Ascending aorta (tissue), 2 donors: ENCODE measurements around the gene PCYT1A. TPM values are rescaled to one million over a fixed set of nuclear protein-coding genes. Genes with fewer than 3 reads are reported as not detected.

Source experiments
- DNase-seq, 2 donors: peaks; one replicate each; pipeline ENCODE4 v3.0.0-alpha.2; 2019; ENCODE audit warnings: low spot score in 2 of 2
- H3K27ac ChIP-seq, 2 donors: fragments of 200-600 bp; sonication (generic); one replicate each; pipeline ENCODE4 v1.5.1; 2016 to 2017; ENCODE audit warnings: mild to moderate bottlenecking in 1 of 2
- H3K27me3 ChIP-seq: fragments of 200-600 bp; sonication (generic); one replicate; pipeline ENCODE4 v1.5.1; 2017
- H3K36me3 ChIP-seq, 2 donors: fragments of 200-600 bp; sonication (generic); one replicate each; pipeline ENCODE4 v1.5.1; 2016
- H3K4me1 ChIP-seq, 2 donors: fragments of 200-600 bp; sonication (generic); one replicate each; pipeline ENCODE4 v1.5.1; 2016 to 2017; ENCODE audit warnings: mild to moderate bottlenecking in 1 of 2
- H3K4me3 ChIP-seq, 2 donors: fragments of 200-600 bp; sonication (generic); one replicate each; pipeline ENCODE4 v1.5.1; 2016 to 2017; ENCODE audit warnings: mild to moderate bottlenecking in 1 of 2
- H3K9me3 ChIP-seq, 2 donors: fragments of 200-600 bp; sonication (generic); one replicate each; pipeline ENCODE4 v1.5.1; 2016
- CTCF ChIP-seq, 3 experiments: fragments of 200-600 bp in 2 of 3; fragments of 450-650 bp in 1 of 3; sonication (generic) in 2 of 3; IDR thresholded peaks; one replicate each; pipeline ENCODE4 v1.5.1; 2016 to 2019; ENCODE audit warnings: antibody characterized with exemption in 3 of 3, mild to moderate bottlenecking in 1 of 3, moderate library complexity in 1 of 3
- intact Hi-C: fragments of 100-400 bp; cut with DNase I; formaldehyde crosslinking; loops from one replicate; pipeline ENCODE4 v1.15.1; 2023
- total RNA-seq: library from RNA; depleted of rRNA; stranded (reverse); fragments of >200 nt; gene quantifications from one replicate; pipeline ENCODE4 v1.1.0, GENCODE V29; 2016

PCYT1A gene
- 30.7 TPM for total RNA-seq

GRCh38 chr3:196287440-196288140 lies at the start of gene PCYT1A:
TSS of gene PCYT1A (minus strand) at chr3:196287726. CDS start at chr3:196270531, 17,195 bp downstream.
- H3K9me3 ChIP-seq, result no peaks in the 10 kb centered on the region
- H3K4me3 ChIP-seq, result peak within 1 kb of the TSS; percentile 75 to 78
- peak; percentile 77 to 96 for DNase-seq
- no peaks in the 10 kb centered on the region for H3K27me3 ChIP-seq
- no peak for TF ChIP-seq CTCF (IDR thresholded peaks at IDR 0.05)
- intact Hi-C loops, result loop anchor here (1.0 to 2.0 kb wide), 4 partner anchors 31 to 281 kb away; partner anchors contain the start of genes DYNLT2B, FBXO45, RNF168 and UBXN7
- H3K27ac ChIP-seq, result peak within 1 kb of the TSS; percentile 82 to 92
- peaks cover 0 to 30% of the 10 kb centered on the region in 2 donors for H3K4me1 ChIP-seq
- H3K36me3 ChIP-seq, result no peaks in the 10 kb centered on the region

GRCh38 chr3:196336319-196337145 lies 49.0 kb upstream of the PCYT1A start:
- no peak overlapping the region for H3K4me3 ChIP-seq
- no peaks in the 10 kb centered on the region for H3K27me3 ChIP-seq
- no peaks in the 10 kb centered on the region for H3K36me3 ChIP-seq
- no peak for DNase-seq
- no peaks in the 10 kb centered on the region for H3K4me1 ChIP-seq
- intact Hi-C loops, result no loop called here
- no peaks in the 10 kb centered on the region for H3K9me3 ChIP-seq
- TF ChIP-seq CTCF (IDR thresholded peaks at IDR 0.05), result no peak
- no peak overlapping the region for H3K27ac ChIP-seq

- H3K36me3 ChIP-seq, result no peaks in the 10 kb centered on the region
- no peaks in the 10 kb centered on the region for H3K4me1 ChIP-seq
- no peak for DNase-seq
- no peaks in the 10 kb centered on the region for H3K27me3 ChIP-seq
- TF ChIP-seq CTCF (IDR thresholded peaks at IDR 0.05), result no peak
- intact Hi-C loops, result no loop called here
- H3K27ac ChIP-seq, result no peak overlapping the region
- no peaks in the 10 kb centered on the region for H3K9me3 ChIP-seq
- no peak overlapping the region for H3K4me3 ChIP-seq
Observed at GRCh38 chr3:196335503-196335948, 48.0 kb upstream of the PCYT1A start.

GRCh38 chr3:196334982-196335381 lies 47.5 kb upstream of the PCYT1A start:
- Histone ChIP-seq H3K27ac (no peak overlapping the region), H3K27me3 (no peaks in the 10 kb centered on the region), H3K4me1 (no peaks in the 10 kb centered on the region), H3K36me3 (no peaks in the 10 kb centered on the region), H3K9me3 (no peaks in the 10 kb centered on the region), H3K4me3 (no peak overlapping the region)
- DNase-seq, result no peak
- no peak for TF ChIP-seq CTCF (IDR thresholded peaks at IDR 0.05)
- intact Hi-C loops, result no loop called here

GRCh38 chr3:196332168-196332567 lies 44.6 kb upstream of the PCYT1A start:
- no peak for TF ChIP-seq CTCF (IDR thresholded peaks at IDR 0.05)
- no peak overlapping the region for H3K27ac ChIP-seq
- no peaks in the 10 kb centered on the region for H3K4me1 ChIP-seq
- H3K4me3 ChIP-seq, result no peak overlapping the region
- intact Hi-C loops, result no loop called here
- no peaks in the 10 kb centered on the region for H3K9me3 ChIP-seq
- no peak for DNase-seq
- no peaks in the 10 kb centered on the region for H3K36me3 ChIP-seq
- H3K27me3 ChIP-seq, result no peaks in the 10 kb centered on the region
